ENCODE results near the gene LMOD1. TPM values are rescaled to one million over a fixed set of nuclear protein-coding genes. Genes with fewer than 3 reads are reported as not detected.

Gene LMOD1
- total RNA-seq, 1 experiment from 2014 or later = not detected

DNA sequence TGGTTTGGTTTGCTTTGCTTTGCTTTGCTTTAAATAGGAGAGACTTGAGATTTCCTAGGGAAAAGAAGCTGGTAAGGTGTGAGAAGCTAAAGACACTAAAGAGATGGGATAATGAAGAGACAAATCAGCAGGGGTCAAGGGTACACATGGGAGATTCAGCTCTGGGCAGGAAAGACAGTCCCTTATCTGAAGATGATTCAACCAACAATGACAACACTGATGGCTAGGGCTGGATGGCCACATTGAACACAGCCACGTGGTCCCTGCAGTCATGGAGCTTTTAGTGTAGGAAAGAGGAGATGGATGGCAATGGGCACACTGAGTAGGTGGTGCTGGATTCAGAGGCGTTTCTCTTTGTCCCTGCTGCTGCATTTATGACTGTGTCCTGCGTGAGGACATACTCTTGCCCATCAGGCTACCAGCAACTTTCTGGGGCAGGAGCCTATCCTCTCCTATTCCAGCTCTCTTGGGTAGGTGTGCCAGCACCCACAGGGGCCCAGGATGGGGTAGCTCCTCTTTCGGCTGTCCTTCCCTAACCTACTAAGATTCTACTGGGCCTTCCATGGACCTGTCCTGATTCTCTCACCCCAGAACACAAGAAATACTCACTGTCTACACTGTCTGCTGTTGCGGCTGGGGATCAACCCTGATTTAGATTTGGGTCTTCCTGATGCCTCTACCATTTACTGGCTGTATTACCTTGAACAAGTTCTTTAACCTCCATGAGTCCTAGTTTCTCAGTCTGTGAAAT lies 59.1 kb downstream of the LMOD1 start:
- H3K4me1 ChIP-seq (ENCODE audit: insufficient read depth, low read length, poor library complexity, severe bottlenecking) = no peaks in the 10 kb centered on the region
- intact Hi-C loops (cut with micrococcal nuclease; ENCODE audit: unreplicated experiment) = no loop called here
- H3K9me3 ChIP-seq (ENCODE audit: low read depth, low read length, poor library complexity, severe bottlenecking) = no peaks in the 10 kb centered on the region
- TF ChIP-seq, protein P1, sequence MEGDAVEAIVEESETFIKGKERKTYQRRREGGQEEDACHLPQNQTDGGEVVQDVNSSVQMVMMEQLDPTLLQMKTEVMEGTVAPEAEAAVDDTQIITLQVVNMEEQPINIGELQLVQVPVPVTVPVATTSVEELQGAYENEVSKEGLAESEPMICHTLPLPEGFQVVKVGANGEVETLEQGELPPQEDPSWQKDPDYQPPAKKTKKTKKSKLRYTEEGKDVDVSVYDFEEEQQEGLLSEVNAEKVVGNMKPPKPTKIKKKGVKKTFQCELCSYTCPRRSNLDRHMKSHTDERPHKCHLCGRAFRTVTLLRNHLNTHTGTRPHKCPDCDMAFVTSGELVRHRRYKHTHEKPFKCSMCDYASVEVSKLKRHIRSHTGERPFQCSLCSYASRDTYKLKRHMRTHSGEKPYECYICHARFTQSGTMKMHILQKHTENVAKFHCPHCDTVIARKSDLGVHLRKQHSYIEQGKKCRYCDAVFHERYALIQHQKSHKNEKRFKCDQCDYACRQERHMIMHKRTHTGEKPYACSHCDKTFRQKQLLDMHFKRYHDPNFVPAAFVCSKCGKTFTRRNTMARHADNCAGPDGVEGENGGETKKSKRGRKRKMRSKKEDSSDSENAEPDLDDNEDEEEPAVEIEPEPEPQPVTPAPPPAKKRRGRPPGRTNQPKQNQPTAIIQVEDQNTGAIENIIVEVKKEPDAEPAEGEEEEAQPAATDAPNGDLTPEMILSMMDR (conservative IDR thresholded peaks at IDR 0.05; ENCODE audit: low read depth, low read length) = no peak
- TF ChIP-seq EZH2 (IDR thresholded peaks at IDR 0.05; ENCODE audit: borderline replicate concordance, low read depth, low read length, poor library complexity, severe bottlenecking) = no peak
- CTCF ChIA-PET = interaction anchor here (0.6 to 1.8 kb wide), 3 partner anchors 9 to 13 kb away, joined by 3 to 18 read pairs (median 6); no protein-coding TSS in a partner anchor
- no peak for DNase-seq (ENCODE audit: low spot score)
- no peak overlapping the region for H3K4me3 ChIP-seq (ENCODE audit: low read depth, low read length, poor library complexity, severe bottlenecking)
- no TSS peak for BruUV-seq (replicated peaks)
- H3K27ac ChIP-seq (ENCODE audit: low read depth, low read length, poor library complexity, severe bottlenecking) = no peak overlapping the region
- no peaks in the 10 kb centered on the region for H3K36me3 ChIP-seq (ENCODE audit: insufficient read depth, low read length, poor library complexity, severe bottlenecking)
- no peaks in the 10 kb centered on the region for H3K27me3 ChIP-seq (replicated peaks; ENCODE audit: insufficient read depth, low read depth, low read length, poor library complexity)
- POLR2A ChIA-PET (ENCODE audit: low non-redundant PET) = no interaction called here

DNA sequence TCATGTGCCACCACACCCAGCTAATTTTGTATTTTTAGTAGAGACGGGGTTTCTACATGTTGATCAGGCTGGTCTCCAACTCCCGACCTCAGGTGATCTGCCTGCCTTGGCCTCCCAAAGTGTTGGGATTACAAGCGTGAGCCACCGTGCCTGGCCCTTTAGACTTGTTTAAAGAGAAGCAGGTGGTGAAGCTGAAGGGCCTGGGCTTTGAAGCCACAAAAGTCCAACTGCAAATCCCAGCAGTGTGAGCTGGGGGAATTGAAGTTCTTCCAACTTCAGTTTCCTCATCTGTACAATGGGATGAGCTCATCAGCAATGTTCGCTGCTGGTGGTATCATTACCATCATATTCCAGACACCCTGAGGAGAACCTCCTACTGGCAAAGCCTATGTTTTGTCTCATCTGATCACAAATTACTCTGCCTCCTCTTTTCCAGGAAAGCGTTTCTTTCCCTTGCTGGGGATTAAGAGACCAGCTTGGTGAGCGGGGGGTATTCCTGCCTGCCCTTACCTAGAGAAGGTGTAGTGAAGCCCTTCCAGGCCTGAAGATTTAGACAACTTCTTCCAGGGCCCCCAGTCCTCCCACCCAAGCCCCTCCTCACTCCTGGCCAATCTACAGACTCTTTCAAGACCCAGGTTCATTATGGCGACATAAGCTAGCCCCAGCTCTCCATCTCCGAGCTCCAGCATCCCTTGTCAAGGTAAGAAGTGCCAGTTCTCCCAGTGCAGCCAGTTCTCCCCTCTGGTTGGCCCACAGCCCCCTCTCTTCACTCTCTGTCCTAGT lies 60.1 kb downstream of the LMOD1 start:
- Histone ChIP-seq H3K27ac (ENCODE audit: low read depth, low read length, poor library complexity, severe bottlenecking) (no peak overlapping the region), H3K9me3 (ENCODE audit: low read depth, low read length, poor library complexity, severe bottlenecking) (no peaks in the 10 kb centered on the region), H3K4me3 (ENCODE audit: low read depth, low read length, poor library complexity, severe bottlenecking) (no peak overlapping the region), H3K4me1 (ENCODE audit: insufficient read depth, low read length, poor library complexity, severe bottlenecking) (no peaks in the 10 kb centered on the region), H3K27me3 (replicated peaks; ENCODE audit: insufficient read depth, low read depth, low read length, poor library complexity) (no peaks in the 10 kb centered on the region), H3K36me3 (ENCODE audit: insufficient read depth, low read length, poor library complexity, severe bottlenecking) (no peaks in the 10 kb centered on the region)
- no peak for DNase-seq (ENCODE audit: low spot score)
- intact Hi-C loops (cut with micrococcal nuclease; ENCODE audit: unreplicated experiment) = no loop called here
- ChIA-PET POLR2A (ENCODE audit: low non-redundant PET) (interaction anchor here (0.6 kb wide), 1 partner anchor 9 kb away, joined by 3 read pairs; no protein-coding TSS in a partner anchor), CTCF (interaction anchor here (1.0 to 1.8 kb wide), 2 partner anchors 8 to 10 kb away, joined by 3 to 6 read pairs; no protein-coding TSS in a partner anchor)
- TF ChIP-seq, protein P1 (conservative IDR thresholded peaks at IDR 0.05; ENCODE audit: low read depth, low read length) = no peak
- TF ChIP-seq EZH2 (IDR thresholded peaks at IDR 0.05; ENCODE audit: borderline replicate concordance, low read depth, low read length, poor library complexity, severe bottlenecking) = no peak
- BruUV-seq (replicated peaks) = no TSS peak

DNA sequence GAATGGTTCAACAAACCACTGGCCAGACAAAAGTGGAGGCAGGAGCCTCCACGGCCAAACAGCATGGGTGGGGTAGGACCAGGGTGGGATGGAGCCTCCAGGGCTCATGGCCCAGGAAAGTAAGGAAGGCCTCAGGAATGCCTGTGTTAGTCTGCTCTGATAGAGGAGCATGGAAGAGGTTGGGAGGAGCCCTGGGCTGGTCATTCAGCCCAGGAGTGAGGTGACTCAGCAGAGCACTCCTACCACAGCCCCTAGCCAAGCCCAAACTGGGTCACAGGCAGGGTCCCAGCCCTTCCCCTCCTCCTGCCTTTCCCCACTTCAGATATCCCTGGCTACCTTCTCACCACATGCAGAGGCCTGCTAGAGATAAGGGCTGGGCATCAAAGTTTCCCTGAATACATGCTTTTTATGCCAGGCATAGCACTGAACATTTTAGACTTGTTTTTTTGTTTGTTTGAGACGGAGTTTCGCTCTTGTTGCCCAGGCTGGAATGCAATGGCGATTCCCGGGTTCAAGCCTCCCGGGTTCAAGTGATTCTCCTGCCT lies 60.7 kb downstream of the LMOD1 start:
- TF ChIP-seq, protein P1 (conservative IDR thresholded peaks at IDR 0.05; ENCODE audit: low read depth, low read length) = no peak
- no peak for TF ChIP-seq EZH2 (IDR thresholded peaks at IDR 0.05; ENCODE audit: borderline replicate concordance, low read depth, low read length, poor library complexity, severe bottlenecking)
- no peak for DNase-seq (ENCODE audit: low spot score)
- ChIA-PET CTCF (no interaction called here), POLR2A (ENCODE audit: low non-redundant PET) (no interaction called here)
- no peaks in the 10 kb centered on the region for H3K36me3 ChIP-seq (ENCODE audit: insufficient read depth, low read length, poor library complexity, severe bottlenecking)
- no peak overlapping the region for H3K4me3 ChIP-seq (ENCODE audit: low read depth, low read length, poor library complexity, severe bottlenecking)
- H3K9me3 ChIP-seq (ENCODE audit: low read depth, low read length, poor library complexity, severe bottlenecking) = no peaks in the 10 kb centered on the region
- no peaks in the 10 kb centered on the region for H3K27me3 ChIP-seq (replicated peaks; ENCODE audit: insufficient read depth, low read depth, low read length, poor library complexity)
- BruUV-seq (replicated peaks) = no TSS peak
- H3K4me1 ChIP-seq (ENCODE audit: insufficient read depth, low read length, poor library complexity, severe bottlenecking) = no peaks in the 10 kb centered on the region
- no peak overlapping the region for H3K27ac ChIP-seq (ENCODE audit: low read depth, low read length, poor library complexity, severe bottlenecking)
- intact Hi-C loops (cut with micrococcal nuclease; ENCODE audit: unreplicated experiment) = no loop called here
